NCI-H146 treated with DMSO at 0.1 percent for 48 hours (cell line): ENCODE measurements around the gene BICC1.

Experiments used
- DNase-seq: peaks from one replicate; lab custom pipeline; 2025; ENCODE audit not compliant: unreplicated experiment; lab: John Stamatoyannopoulos, UW

Gene BICC1

GRCh38 chr10:58817201-58817846, 304.7 kb downstream of the BICC1 start:
- DNase-seq, result no peak

GRCh38 chr10:58818900-58819299, 306.2 kb downstream of the BICC1 start:
- DNase-seq, result no peak

- no peak for DNase-seq
Measured at GRCh38 chr10:58820386-58820785, 307.7 kb downstream of the BICC1 start.

DNA sequence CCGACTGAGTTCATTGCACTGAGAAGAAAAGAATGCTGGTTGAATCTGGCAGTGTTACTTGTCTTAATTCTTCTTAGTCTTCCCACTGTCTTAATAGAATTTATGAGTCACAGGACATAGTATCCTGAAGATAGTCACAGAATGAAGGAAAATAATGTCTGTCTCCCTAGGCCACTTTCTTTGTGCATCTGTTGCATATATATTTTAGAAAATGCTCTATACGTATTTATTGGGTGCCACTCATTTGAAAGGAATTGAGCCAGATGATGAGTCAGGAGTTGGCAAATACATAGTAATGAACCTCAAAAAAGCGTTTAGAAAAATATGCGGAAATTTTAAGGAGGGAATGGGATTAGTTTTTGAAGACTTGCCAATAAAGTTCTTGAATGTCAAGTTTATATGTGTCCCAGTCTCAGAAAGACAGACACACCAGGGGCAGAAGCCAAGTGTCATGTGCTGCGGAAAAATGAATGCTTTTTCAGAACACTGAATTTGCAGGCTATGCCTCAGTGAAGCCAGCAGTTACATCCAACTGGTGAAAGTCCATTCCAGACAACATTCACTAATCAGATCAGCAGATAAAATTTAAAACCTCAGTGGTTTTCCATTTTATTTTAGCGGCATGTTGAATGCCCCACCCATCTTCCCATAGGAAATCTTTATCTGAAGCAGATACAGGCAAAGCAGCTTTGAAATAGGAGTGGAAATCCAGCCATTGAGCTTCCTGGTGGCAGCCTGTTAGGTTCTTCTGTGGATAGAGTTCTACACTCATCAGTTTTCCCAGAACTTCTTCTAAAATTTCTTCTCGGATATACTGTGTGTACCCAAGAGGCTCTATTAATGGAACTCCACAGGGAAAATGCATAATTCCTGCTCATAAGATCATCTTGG, 308.4 kb downstream of the BICC1 start:
- no peak for DNase-seq

- no peak for DNase-seq
Measured at GRCh38 chr10:58821752-58822056, 309.0 kb downstream of the BICC1 start.

- DNase-seq, result no peak
Measured at GRCh38 chr10:58823983-58824382, 311.3 kb downstream of the BICC1 start.

DNA sequence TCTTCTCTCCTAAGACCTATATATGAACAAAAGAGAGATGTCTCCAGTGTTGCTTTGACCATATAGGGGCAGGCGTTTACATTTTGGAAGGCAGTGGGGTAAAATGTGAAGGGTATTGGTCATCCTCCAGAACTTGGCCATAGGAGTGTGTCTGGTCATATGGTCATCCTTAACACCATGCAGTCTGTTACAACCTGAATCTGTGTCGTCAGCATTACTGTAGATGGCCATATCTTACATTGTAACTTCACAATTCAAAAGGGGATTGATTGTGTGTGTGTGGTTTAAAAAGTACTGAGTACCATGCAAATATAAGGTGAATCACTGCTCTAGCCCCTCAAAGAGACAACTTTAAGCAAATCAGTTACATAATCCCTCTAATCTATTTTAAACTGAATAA, 311.7 kb downstream of the BICC1 start:
- no peak for DNase-seq

DNA sequence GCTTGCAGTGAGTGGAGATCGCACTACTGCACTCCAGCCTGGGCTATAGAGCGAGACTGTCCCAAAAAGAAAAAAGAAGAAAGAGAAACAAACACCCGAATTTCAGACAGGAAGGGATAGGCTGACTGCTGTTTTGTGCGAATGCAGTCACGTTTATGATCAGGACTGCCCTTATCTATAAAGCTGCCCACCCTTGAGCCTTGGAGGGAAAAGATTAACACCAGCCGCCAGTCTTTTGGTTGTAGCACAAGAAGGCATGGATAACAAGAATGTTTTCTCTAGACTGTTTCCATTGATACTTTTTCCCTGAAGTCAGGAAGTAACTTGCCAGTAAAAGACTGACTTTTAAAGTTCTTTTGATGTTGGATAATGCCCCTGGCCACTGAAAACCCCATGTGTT, 314.0 kb downstream of the BICC1 start:
- DNase-seq, result no peak

DNA sequence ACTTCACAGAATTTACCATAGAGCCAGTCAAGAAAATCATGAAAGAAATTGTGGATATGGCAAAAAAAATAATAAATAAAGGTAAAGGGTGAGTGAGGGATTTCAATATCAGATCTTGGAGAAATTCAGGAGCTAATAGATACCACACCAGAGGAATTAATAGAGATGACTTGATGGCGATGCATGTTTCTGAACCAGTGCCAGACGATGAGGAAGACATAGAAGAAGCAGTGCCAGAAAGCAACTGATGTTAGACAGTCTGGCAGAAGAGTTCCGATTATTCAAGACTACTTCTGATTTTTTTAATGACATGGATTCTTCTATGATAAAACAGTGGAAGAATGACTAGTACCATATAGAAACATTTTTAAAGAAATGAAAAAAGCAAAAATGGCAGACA, 314.7 kb downstream of the BICC1 start:
- no peak for DNase-seq

DNA sequence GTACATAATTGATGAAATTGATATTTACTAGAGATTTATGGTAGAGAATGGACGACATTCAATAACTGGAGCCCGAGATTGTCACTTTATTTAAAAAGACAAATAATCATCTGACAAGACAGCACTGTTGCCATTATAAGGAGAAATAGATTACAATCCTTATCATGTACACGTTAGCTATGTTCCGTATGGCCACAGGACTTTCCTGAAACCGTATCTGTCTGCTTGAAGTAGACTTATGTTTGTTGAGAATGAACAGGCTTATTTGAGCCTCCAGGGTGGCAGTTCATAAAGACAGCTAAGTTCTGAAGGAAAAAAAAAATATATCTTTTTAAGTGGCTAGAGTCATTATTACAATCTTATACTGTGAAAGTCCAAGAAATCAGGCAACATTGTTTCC, 317.2 kb downstream of the BICC1 start:
- no peak for DNase-seq

GRCh38 chr10:58830697-58831096, 318.0 kb downstream of the BICC1 start:
- no peak for DNase-seq

- DNase-seq, result no peak
Measured at GRCh38 chr10:58833771-58834561, 321.3 kb downstream of the BICC1 start.

DNA sequence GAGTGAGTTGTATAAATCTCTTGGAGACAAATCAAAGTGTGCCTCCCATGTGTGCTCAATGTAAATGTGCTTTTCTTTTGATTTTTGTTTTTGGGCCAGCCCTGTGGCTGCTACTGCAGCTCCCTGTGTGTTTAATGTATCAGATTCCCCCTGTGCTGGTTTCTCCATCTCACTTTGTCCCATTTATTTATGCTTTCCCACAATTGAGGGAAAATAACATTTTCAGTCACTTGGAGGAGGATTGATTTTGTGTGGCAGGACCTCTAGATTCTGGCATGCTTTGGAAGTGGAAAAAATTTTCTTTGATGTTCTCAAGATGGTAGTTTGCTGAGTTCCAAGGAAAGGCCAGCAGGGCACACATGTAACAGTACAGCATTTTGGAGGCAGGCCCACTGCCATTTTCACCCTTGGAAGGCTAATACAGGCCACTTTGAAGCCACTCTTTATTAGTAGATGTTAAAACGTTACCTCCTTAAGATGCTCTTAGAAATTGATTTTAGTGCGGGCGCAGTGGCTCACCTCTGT, 323.6 kb downstream of the BICC1 start:
- DNase-seq, result no peak

DNA sequence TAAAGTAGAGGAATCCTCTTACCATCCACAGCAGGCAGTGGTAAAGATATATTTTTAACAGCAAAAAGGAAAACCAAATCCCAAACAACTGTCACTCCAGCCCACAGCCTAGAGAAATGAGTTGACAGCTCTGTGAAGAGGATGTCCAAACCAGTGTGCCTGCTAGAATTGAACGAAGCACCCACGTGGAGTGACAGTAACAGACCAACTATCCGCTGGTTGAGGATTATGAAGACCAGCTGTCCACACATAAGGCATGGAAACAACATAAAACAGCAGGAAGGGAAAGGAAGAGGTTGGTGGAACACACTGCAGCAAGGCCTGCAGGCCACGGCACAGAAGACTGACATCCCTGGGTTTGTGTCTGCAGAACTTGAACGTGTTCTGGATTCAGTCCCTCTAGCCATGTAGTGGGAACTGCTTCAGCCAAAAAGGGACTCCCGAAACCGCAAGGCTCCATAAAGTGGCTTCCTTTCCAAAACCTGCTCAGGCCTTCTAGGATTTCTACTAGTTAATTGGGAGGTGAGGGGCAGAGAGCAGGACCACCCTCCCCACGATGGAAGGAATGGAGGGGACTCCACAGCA, 324.4 kb downstream of the BICC1 start:
- no peak for DNase-seq

- DNase-seq, result no peak
Measured at GRCh38 chr10:58837826-58838225, 325.2 kb downstream of the BICC1 start.

GRCh38 chr10:58838561-58839208, 326.0 kb downstream of the BICC1 start:
- no peak for DNase-seq

DNA sequence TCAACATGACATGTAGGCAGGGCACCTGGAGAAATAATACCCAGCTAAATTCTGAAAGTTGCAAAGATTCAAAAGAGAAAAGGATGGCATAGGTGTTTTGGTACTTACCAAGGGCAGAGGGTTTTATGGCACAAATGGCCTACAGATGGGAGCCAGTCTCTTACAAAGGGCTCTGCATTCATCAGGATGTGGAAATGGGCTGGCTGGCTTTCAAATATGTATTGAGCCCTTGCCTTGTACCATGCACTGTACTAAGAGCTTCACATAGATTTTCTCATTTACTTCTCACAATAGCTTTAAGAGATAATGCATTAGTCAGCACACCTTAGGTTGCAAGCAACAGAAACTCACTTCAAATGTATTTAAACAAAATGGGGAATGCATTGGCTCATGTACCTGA, 327.1 kb downstream of the BICC1 start:
- no peak for DNase-seq

DNA sequence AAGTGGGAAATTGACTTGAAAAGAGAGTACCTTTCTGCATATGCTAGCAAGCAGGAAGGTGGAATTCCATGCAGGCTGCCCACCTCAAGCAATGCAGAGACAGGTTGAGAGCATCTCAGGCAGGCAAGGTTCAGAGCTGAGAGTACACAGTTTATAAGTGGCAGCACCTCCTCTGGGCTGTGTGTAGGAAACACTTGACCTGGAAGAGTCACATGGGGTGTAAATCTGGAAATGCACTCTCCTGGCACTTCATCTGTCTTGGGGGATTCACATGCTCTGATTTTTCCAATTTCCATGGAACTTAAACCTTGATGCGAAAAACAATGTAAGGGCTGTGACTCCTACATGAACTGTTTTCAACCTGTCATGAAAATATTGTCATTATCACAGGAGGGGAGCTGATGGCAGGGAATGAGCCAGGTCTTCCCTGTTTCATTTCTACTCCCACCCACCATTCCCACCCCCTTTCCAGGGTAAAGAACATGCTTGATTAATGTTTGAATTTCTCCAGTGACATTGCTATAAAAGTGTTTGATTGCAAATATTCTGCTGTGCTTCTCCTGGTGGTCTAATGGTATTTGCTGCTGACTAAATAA, 328.3 kb downstream of the BICC1 start:
- no peak for DNase-seq

- no peak for DNase-seq
Measured at GRCh38 chr10:58842860-58843376, 330.2 kb downstream of the BICC1 start.

- no peak for DNase-seq
Measured at GRCh38 chr10:58843760-58844159, 331.1 kb downstream of the BICC1 start.
